IPS DF 19.7 (cell line): ENCODE measurements around the gene RPLP2.
A peak's percentile ranks its signal among the peaks of the same experiment; 100 is the strongest.

Source experiments
- DNase-seq: peaks from one replicate; pipeline ENCODE4 v3.0.0-alpha.2; 2013; ENCODE audit warnings: low read depth, low spot score

The RPLP2 gene

GRCh38 chr11:773830-774229 is 35.9 kb upstream of the RPLP2 start:
- DNase-seq, result no peak

- no peak for DNase-seq
Measured at GRCh38 chr11:774873-775592, 34.7 kb upstream of the RPLP2 start.

- DNase-seq, result no peak
Measured at GRCh38 chr11:776263-776560, 33.6 kb upstream of the RPLP2 start.

- no peak for DNase-seq
Measured at GRCh38 chr11:776561-777287, 33.0 kb upstream of the RPLP2 start.

GRCh38 chr11:777288-778255 is 32.2 kb upstream of the RPLP2 start, which contains the start of gene GATD1:
Gene GATD1, minus strand, starts transcription at chr11:777487. Its CDS starts 25 bp downstream, at chr11:777462.
- no peak for DNase-seq

GRCh38 chr11:778976-779954 is 30.5 kb upstream of the RPLP2 start:
- no peak for DNase-seq

GRCh38 chr11:779955-780532 is 29.7 kb upstream of the RPLP2 start:
- DNase-seq, result no peak

GRCh38 chr11:782264-783174 is 27.2 kb upstream of the RPLP2 start:
- no peak for DNase-seq

GRCh38 chr11:783581-784015 is 26.2 kb upstream of the RPLP2 start:
- peak; percentile 91 for DNase-seq

- no peak for DNase-seq
Measured at GRCh38 chr11:786235-787083, 23.3 kb upstream of the RPLP2 start.

- no peak for DNase-seq
Measured at GRCh38 chr11:787084-787675, 22.6 kb upstream of the RPLP2 start.

GRCh38 chr11:788009-788640 is 21.6 kb upstream of the RPLP2 start:
- DNase-seq, result no peak

GRCh38 chr11:788953-789940 is 20.5 kb upstream of the RPLP2 start:
- DNase-seq, result no peak

- DNase-seq, result no peak
Measured at GRCh38 chr11:789943-790342, 19.8 kb upstream of the RPLP2 start, which contains the start of gene CEND1. Gene CEND1, minus strand, starts transcription at chr11:790090. Its CDS starts 1,514 bp downstream, at chr11:788576.

GRCh38 chr11:790721-791564 is 18.8 kb upstream of the RPLP2 start:
- no peak for DNase-seq
